Measurements from ENCODE around the gene SDR39U1.

DNA sequence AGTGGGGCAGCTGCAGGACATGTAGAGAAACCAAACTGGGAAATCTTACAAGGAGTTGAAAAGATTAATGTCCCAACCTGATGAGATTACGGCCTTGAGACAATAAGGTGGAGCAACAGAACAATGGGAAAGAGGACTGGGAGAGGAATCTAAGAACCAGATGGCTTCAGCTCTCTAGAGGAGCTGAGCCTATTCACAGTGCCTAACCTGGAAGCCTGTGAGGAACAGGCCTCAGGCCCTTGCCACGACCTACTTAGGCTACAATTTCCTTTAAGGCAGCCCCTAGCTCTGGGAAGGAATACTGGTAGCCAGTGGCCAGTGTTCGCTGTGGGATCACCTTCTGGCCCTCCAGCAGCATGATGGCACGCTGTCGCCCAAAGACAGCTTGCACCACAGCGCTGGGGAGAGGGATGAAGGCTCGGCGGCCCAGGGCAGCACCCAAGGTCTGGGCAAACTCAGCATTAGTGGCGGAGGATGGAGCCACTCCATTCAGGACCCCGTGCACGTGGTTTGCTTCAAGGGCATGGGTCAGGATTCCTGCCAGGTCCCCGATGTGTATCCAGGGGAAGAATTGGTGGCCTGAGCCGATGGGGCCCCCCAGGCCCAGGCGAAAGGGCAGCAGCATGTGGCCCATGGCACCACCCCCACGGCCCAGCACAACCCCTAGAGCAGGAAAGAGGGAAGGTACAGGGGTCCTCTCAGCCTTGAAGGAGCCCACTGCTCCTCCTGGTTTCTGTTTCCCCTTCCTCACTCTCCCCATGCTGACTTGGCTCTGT is 2.6 kb downstream of the SDR39U1 start:
- TF ChIP-seq CTCF (IDR thresholded peaks at IDR 0.05; ENCODE audit: low read depth, low read length, poor library complexity, severe bottlenecking) (no peak), EZH2phosphoT487 (IDR thresholded peaks at IDR 0.05; ENCODE audit: borderline replicate concordance, low read length) (no peak)
